GM19463 (cell line): ENCODE measurements around the gene MBTPS1.
"Not testable (repeated sequence)": the region's sequence is repeated elsewhere in the genome, so short reads cannot be mapped to it uniquely, and the experiment has no call there.

Source experiments
- ATAC-seq: cut with Tn5 transposase; IDR thresholded peaks from one replicate; pipeline ENCODE4 v1.9.1; 2021; ENCODE audit warnings: mild to moderate bottlenecking, moderate library complexity; ENCODE audit not compliant: unreplicated experiment

The MBTPS1 gene

DNA sequence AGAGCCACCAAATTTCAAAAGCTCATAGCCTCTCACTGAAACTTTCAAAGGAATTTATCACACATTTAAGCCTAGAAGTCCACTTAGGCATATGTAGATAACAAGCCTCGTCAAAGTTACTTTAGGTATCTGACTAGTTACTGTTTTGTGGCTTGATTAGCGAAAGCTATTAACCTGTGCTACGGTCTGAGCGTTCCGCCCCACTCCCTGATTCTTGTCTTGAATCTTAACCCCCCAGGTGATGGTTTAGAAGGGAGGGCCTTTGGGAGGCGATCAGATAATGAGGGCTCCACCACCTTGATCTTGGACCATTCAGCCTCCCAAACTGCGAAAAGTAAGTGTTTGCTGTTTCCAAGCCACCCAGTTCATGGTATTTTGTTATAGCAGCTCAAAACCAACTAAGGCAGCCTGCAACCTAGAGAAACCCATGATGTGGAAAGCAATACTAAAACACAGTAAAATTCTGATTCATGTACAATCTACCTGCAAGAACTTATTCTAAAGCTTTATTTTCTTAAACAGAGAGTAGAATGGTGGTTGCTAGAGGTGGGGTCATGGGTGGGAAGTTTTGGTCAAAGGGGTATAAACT, 21.1 kb upstream of the MBTPS1 start:
- no peak for ATAC-seq

DNA sequence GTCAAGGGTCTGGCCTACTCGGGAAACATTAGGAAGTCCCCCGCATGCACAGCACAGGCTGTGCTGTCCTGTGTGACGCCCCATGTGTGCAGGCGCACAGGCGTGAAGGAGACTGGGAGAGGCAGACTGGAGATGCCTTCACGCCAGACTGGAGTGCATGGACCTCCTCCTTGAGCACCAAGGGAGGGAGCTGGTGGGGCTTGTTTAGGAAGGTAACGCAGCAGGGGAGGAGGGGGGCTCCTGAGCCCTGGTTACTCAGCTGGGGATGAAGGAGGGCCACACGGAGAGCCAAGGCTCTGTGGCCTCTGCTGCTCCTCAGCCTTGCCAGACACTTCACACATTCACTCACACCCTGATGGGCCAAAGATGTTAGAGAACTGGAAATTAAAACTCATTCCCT, 20.5 kb upstream of the MBTPS1 start:
- no peak for ATAC-seq

DNA sequence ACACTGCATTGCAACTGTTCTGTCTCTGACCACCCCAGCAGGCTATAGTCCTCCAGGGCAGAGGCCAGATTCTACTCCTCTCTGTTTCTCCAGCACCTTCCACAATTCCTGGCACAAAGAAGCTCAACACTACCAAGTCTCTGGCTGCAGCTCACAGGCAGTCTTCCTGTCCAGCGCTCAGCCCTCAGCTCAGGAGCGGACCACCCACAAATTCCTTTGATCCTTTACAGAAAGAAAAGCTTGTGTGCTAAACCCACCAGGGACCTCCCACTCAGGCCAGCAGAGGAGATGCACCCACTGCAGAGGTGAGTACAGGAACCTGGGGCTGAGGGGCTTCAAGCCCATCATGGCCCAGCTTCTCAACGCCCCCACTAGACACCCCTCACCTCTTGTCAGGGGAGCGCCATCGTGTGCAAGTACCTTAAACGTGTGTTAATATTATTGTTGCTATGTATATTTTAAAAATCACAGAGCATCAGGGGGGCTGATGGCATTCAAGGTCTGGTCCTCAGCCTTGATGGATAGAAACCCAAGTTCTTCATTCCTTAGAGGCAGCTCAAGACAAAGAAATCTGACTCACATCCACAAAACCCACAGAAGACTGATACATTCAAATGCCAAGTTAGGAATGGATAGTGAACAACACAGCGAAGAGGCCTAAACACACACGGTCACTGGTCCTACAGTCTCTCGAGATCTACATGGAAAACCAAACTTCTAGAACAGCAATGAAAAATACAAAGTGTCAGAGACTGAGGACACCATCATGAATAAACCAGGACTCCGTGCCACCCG, 19.8 kb upstream of the MBTPS1 start:
- ATAC-seq: no peak

DNA sequence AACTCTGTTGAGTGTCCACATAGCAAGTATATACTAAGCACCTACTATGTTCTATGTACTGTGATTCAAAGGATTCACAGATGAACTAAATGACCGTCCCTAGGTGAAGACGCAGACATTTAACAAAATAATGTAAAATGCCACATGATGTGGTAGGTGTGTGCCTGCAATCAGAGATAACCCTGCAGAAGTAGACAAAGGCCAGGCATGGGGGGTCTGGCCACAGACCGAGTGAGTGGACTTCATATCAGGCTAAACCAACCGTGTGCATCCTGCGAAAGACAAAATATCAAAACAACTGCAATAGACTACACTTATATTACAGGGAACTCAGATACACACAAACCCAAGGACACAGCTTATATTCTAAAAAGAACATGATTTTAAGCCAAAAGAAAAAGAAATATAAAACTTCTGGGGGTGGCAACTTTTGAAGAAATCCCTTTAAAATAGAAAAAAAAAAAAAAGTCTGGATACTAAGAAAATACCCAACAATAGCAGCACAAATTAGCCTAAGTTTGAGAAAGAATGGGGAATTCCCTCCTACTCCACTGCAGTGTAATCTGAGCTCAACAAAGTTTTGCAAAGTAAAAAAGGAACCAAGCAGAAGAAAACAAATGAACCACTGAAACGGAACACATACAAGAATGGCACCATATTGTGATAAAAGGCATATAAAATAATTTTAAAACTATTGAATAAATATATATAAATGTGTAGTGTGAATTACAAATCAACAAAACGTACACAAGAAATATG, 16.0 kb upstream of the MBTPS1 start:
- no peak for ATAC-seq

DNA sequence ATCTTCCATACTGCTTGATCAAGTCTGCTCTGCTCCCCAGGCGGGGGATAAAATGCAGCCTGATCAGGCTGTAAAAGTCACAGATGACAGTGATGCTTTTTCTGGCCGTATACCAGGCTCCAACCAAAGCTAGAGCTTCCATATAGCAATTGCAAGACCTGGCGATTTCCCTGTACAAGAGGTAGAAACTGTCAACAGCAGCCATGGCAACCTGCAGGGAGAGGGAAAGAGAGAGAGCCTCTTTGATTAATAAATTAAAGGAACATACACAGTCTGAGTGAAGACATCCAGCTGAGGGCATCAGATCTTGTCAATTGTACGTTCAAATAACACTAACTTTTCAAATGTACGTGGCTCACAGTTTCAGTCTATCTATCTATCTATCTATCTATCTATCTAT, 14.4 kb upstream of the MBTPS1 start:
- no peak for ATAC-seq

DNA sequence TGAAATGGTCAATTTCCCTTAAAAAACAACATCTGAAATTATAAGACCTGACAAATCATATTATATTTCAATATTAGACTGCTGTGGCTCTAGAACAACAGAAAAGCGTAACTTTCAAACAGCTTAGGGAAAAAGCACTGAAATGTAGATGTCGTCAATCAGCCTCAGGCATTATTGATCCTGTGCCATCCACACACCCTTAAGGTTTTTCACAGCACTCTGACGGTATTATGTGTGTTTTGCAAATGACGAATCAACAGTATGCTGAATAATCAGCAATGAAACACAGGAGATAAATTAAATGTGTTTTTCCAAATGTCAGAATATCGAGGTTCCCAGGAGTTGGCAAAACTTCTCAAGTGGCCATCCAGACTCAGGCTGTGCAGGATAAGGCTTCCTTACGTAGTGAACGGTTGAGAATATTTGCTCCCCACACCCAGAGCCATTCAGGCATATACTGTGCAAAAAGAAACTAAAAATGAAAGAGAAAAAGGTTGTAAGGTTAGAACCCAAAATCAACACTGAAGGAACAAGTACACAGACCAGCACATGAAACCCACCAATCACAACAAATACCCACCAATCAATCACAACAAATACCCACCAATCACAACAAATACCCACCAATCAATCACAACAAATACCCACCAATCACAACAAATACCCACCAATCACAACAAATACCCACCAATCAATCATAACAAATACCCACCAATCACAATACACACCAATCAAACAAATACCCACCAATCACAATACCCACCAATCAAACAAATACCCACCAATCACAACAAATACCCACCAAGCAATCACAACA, 7.7 kb upstream of the MBTPS1 start:
- ATAC-seq: no peak

DNA sequence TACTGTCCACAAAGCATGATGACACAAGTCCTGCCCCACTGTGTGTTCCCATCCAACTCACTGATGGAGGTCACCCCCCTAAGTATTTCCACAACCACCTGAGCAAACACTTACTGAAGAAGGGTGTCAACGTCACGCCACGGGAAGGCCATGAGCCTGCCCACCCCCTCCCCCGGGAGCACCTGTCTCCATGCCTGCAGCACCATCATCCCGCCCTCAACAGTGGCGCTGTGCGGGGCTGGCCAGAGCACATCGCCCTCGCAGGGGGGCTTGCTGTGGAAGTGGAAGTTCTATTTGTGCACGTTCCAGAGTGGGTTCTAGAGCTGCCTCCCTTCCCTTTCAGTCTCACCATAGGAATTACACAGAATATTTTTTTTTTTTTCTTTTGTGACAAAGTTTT, 4.3 kb upstream of the MBTPS1 start:
- ATAC-seq: no peak

DNA sequence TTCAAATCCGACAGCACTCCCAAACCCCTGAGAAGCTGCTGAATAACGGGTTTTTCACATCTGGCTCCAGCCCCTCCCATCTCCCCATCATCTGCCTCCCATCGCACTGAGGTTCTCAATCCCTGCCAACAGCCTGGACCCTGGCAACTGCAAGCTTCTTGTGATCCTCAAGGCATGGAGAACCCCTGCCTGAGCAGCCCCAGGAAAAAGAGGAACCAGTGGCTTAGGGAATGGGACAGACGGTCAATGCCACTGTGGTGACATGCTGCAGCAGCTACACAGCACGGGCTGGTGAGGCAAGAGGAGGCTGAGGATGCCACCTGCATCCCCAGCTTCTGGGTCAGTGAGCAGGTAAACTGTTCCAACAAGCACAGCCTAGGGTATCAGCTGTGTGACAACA, 3.3 kb upstream of the MBTPS1 start:
- ATAC-seq: no peak

DNA sequence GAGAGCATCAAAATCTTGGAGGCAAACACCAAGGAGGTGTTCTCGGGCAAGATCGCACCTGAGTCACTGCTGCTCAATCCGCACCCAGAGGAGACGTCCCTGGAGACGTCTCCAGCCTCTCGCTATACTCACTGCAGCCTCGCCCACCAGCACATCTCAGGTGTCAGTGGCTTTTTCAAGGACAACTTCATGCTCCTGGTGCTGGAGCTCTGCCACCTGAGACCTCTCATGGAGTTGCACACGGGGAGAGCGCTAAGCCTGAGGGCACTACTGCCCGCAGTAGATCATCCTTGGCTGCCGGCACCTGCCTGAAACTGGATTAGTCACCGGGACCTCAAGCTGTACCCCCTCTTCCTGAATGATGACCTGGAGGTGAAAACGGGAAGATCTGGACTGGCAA, 2.6 kb upstream of the MBTPS1 start:
- no peak for ATAC-seq

DNA sequence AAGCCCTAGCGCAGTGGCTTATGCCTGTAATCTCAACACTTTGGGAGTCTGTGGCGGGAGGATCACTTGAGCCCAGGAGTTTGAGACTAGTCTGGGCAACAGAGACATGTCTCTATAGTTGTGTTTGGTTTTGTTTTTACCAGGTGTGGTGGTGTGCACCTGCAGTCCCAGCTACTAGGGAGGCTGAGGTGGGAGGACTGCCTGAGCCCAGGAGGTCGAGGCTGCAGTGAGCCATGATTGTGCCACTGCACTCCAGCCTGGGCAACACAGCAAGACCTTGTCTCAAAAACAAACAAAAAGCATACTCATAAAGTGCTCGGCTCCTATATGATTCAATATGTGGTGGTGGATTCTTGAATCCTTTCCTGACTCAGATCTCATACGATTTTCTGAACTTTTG, 1.6 kb upstream of the MBTPS1 start:
- not testable (repeated sequence) for ATAC-seq

DNA sequence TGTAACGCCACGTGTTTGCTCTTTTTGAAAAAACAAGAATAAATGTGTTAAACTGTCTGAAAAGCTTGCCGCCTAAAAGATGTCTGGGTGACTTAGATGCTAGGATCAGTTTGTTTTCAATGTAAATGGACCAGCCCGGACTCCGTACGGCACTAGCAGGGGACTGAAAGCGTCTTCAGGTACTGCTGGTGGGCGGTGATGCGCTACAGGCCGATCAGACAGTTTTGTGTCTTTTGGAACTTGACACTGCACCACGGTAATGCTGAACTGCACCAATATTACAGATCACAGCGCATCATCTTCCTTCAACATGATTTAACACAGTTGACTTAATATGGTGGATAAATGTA, 727 bp upstream of the MBTPS1 start:
- ATAC-seq: no peak

DNA sequence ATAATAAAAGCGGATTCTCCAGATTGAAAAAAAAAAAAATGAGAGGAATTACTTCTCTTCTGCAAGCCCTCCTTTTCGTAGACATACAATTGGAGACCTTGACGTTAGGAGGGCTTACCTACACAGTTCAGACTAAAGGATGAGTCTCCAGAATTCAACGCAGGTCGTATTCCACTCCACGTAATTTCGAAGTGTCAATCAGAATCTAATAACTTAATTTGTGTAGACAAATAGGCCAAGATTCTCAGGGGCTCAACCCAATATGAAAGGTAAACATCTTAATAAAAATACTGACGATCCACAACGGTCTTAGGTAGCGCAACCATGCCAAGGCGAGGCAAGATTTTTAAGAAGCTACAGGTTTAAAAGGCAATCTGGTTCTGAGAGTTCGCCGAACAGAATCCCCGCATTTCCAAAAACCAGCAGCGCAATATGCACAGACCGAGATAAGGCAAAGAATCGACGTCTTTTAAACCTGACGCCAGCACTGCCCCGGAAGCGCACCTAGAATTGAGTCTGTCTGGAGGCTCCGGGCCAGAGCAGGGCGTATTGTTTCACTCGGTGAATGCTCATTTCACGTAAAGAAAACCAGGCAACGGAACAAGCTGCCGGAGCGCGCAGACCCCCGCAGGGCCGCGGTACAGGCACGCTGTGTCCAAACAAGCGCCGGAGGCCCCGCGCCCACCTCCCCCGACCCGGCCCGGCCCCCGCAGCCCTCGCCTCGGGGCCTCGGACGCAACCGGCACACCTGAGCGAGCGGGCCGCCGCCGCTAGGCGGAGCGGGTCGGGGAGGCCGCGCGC, 623 bp downstream of the MBTPS1 start:
- peak; percentile 30 for ATAC-seq

DNA sequence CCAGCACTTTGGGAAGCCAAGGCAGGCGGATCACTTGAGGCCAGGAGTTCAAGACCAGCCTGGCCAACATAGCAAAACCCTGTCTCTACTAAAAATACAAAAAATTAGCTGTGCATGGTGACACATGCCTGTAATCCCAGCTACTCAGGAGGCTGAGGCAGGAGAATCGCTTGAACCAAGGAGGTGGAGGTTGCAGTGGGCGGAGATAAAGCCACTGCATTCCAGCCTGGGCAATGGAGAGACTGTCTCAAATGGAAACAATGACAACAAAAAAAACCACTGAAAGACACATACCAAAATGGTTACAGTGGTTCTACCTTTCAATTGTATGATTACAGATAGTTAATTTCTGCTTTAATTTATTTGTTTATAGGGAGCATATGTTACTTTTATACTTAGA, 4.8 kb downstream of the MBTPS1 start:
- ATAC-seq: not testable (repeated sequence)

DNA sequence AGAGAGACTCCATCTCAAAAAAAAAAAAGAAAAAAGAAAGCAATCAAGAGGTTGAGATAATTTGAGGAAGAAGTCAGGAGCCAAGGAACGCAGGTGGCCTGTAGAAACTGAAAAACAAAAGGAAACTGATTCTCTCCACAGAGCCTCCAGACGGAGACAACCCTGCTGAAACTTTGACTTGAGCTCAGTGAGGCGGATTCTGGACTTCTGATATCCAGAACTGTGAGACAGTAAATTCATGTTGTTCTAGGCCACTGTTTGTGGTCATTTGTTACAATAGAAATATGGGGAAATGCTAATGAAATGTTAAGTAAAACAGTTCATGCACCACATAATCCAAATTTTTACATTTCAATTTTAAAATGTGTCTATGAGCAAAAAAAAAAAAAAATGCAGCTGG, 5.2 kb downstream of the MBTPS1 start:
- ATAC-seq: no peak

DNA sequence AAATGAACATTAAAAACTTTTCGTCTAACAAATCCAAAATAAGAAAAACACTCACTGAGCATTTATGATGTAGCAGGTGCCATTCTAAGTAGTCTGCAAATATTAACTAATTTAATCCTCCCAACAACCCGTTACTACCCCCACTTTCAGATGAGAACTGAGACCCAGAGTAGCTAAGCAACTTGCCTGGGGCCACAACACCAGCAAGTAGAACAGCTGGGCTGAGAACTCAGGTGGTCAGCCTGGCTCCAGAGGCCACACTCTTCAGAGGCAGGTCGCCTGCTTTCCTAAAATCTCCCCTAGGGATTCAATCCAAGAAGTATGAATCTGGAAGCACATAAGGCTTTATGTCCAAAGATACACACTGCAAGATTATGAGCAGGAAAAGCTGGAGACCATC, 6.2 kb downstream of the MBTPS1 start:
- ATAC-seq: no peak

DNA sequence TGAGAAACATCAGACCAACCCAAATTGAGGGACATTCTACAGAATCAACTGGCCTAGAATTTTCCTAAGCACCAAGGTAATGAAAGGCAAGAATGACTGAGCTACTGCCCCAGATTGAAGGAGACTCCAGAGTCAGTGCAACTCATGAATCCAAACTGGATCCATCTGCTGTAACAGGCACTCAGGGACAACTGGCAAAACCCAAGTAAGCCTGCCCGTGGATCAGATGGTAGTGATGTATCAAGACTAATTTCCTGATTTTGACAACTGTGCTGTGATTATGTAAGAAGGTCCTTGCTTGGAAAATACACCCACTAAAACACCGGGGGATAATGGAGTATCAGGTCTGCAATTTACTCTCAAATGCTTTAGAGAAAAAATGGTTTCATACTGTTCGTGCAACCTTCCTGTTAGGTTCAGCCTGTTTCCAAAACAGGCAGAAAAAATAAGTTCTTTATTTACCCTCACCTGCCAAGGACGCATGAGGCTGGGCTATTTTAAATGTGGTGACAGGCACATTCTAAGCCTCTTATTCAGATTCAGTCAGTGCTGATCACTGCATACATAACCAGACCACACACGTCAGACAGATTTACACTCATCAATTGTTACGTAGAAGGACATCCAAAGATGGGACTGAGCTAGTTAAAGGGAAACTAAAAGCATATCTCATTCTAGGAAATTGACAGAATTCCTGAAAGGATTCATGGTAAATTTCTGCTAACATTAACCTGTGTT, 7.0 kb downstream of the MBTPS1 start:
- ATAC-seq: no peak

DNA sequence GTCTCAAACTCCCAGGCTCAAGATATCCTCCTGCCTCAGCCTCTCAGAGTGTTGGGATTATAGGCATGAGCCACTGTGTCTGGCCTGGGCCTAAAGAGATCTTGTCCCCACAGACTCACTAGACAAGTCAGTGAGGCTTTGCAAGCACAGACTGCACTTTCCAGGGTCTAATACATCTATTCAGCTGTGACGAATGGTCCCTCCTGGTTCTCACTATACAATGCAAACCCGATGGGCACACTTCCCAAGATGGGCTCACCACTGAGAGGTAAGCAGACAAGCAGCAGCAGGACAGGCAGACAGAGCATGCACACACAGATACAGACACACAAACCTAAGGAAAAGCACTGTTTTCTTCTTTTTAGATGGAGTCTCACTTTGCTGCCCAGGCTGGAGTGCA, 8.8 kb downstream of the MBTPS1 start:
- ATAC-seq: no peak

DNA sequence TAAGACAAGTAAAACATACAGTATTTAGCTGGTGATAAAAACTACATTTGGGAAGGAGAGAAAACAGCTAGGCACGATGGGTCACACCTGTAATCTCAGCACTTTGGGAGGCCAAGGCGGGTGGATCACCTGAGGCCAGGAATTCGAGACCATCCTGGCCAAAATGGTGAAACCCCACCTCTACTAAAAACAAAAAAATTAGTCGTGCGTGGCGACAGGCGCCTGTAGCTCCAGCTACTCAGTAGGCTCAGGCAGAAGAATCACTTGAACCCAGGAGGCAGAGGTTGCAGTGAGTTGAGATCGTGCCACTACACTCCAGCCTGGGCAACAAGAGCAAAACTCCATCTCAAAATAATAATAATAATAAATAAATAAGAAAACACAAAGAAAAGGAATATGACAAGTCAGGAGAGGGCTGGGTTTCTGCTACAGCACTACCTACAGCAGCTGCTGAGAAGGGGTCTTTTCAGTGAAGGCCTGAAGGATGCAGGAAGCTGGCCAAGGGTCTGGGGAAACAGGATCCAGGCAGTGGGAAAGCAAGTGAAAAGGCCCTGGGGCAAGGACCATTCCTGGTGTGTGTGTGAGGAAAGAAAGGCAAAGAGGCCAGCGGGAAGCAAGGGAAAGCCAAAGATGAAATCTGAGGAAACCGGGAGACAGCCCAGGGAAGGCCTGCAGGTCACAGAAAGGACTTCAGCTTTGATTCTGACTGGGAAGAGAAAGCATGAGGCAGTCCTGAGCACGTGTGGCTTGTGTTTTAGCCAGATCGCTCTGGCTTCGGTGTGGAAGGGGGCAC, 10.6 kb downstream of the MBTPS1 start:
- no peak for ATAC-seq

DNA sequence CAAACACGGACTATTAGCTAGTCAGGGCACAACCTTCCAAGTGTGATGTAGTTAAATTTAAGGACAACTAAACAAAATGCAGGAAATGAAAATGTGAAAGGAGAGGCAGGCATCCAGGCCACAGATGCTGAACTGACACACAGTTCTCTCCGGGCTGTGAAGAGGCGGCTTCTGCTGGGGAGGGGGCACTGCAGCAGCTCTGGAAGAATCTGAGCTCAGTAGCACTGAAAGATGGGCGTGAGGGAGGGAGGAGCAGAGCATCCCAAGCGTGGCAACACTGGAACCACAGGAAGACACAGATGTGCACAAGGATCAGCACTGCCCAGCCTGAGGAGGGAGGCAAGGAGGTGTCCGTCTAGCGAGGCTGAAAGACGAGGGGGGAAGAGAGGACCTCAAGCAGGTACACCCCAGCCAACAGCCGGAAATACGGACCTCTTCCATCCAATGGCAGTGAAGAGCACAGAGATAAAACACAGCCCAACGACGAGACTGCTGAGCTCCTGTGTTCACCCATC, 11.4 kb downstream of the MBTPS1 start:
- no peak for ATAC-seq
